ENCODE results near the gene ATG13.

DNA sequence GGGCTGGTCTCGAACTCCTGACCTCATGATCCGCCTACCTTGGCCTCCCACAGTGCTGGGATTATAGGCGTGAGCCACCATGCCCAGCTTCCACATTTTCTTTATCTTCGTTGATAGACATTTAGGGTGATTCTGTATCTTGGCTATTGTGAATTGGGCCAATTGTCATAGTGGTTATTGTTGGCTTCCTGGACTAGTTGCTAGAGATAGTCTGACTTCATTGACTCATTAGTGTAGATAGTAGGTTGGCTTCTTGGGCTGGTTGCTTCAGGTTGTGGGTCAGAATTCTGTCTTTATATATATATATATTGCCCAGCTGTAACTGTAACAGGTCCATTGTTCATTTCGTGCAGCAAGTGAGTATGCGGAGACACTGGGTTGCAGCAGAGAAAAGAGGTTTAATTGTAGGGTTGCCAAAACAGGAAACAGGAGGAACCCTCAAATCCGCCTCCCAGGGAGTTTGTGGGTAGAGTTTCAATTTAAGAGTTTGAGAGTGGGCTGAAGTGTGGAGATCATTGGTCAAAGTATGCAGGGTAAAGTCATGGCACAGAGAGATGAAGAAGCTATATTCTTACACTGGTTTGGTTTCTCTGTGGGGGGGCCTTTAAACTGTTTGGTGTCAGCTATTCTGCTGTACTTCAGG is 22.0 kb downstream of the ATG13 start:
- TF ChIP-seq, protein P1, sequence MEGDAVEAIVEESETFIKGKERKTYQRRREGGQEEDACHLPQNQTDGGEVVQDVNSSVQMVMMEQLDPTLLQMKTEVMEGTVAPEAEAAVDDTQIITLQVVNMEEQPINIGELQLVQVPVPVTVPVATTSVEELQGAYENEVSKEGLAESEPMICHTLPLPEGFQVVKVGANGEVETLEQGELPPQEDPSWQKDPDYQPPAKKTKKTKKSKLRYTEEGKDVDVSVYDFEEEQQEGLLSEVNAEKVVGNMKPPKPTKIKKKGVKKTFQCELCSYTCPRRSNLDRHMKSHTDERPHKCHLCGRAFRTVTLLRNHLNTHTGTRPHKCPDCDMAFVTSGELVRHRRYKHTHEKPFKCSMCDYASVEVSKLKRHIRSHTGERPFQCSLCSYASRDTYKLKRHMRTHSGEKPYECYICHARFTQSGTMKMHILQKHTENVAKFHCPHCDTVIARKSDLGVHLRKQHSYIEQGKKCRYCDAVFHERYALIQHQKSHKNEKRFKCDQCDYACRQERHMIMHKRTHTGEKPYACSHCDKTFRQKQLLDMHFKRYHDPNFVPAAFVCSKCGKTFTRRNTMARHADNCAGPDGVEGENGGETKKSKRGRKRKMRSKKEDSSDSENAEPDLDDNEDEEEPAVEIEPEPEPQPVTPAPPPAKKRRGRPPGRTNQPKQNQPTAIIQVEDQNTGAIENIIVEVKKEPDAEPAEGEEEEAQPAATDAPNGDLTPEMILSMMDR (IDR thresholded peaks at IDR 0.05; ENCODE audit: poor library complexity, severe bottlenecking) = no peak
- TF ChIP-seq, protein P2, sequence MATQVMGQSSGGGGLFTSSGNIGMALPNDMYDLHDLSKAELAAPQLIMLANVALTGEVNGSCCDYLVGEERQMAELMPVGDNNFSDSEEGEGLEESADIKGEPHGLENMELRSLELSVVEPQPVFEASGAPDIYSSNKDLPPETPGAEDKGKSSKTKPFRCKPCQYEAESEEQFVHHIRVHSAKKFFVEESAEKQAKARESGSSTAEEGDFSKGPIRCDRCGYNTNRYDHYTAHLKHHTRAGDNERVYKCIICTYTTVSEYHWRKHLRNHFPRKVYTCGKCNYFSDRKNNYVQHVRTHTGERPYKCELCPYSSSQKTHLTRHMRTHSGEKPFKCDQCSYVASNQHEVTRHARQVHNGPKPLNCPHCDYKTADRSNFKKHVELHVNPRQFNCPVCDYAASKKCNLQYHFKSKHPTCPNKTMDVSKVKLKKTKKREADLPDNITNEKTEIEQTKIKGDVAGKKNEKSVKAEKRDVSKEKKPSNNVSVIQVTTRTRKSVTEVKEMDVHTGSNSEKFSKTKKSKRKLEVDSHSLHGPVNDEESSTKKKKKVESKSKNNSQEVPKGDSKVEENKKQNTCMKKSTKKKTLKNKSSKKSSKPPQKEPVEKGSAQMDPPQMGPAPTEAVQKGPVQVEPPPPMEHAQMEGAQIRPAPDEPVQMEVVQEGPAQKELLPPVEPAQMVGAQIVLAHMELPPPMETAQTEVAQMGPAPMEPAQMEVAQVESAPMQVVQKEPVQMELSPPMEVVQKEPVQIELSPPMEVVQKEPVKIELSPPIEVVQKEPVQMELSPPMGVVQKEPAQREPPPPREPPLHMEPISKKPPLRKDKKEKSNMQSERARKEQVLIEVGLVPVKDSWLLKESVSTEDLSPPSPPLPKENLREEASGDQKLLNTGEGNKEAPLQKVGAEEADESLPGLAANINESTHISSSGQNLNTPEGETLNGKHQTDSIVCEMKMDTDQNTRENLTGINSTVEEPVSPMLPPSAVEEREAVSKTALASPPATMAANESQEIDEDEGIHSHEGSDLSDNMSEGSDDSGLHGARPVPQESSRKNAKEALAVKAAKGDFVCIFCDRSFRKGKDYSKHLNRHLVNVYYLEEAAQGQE (IDR thresholded peaks at IDR 0.05; ENCODE audit: borderline replicate concordance) = no peak
- TF ChIP-seq RAD21 (conservative IDR thresholded peaks at IDR 0.05) = no peak
- no peak for TF ChIP-seq SMC3 (conservative IDR thresholded peaks at IDR 0.05; ENCODE audit: poor library complexity)
- TF ChIP-seq EZH2 (IDR thresholded peaks at IDR 0.05; ENCODE audit: borderline replicate concordance, insufficient read depth, low read length, poor library complexity, severe bottlenecking) = no peak
- TF ChIP-seq POLR2AphosphoS5 (IDR thresholded peaks at IDR 0.05) = no peak
